Measurements from ENCODE around the gene KNOP1. TPM values are rescaled to one million over a fixed set of nuclear protein-coding genes. Genes with fewer than 3 reads are reported as not detected.

KNOP1 gene
- total RNA-seq, 1 experiment from 2014 or later, result 70.1 TPM

DNA sequence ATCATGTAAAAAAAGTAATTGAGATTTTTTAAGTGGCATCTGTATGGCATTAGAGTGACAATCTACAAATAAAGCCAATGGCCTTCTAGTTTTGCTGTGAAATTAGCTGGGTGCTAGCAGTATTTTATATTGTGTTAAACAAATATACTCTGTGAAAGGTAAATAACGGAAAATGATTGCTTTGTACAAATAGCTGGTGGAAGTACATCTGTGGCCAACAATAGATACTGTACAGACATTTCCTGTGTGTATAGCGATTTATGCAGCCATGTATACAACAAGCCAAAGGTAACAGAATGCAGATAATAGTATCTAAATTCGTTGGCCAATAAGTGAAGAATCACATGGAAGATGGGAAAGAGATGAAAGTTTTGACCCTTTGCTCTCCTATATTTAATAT lies 26.6 kb upstream of the KNOP1 start:
- DNase-seq (ENCODE audit: low read depth, low spot score), result no peak
- no peak overlapping the region for H3K27ac ChIP-seq (ENCODE audit: low read length)
- ATAC-seq, result no peak
- H3K9me3 ChIP-seq (ENCODE audit: control insufficient read depth, insufficient read depth, low read depth, low read length), result no peaks in the 10 kb centered on the region
- no peaks in the 10 kb centered on the region for H3K36me3 ChIP-seq (ENCODE audit: control insufficient read depth, insufficient read depth, low read length)
- ChIA-PET CTCF (no interaction called here), POLR2A (no interaction called here)
- intact Hi-C loops (cut with micrococcal nuclease; ENCODE audit: unreplicated experiment), result no loop called here
- TF ChIP-seq POLR2AphosphoS5 (IDR thresholded peaks at IDR 0.05; ENCODE audit: low read depth, low read length), result no peak
- TF ChIP-seq, protein P1, sequence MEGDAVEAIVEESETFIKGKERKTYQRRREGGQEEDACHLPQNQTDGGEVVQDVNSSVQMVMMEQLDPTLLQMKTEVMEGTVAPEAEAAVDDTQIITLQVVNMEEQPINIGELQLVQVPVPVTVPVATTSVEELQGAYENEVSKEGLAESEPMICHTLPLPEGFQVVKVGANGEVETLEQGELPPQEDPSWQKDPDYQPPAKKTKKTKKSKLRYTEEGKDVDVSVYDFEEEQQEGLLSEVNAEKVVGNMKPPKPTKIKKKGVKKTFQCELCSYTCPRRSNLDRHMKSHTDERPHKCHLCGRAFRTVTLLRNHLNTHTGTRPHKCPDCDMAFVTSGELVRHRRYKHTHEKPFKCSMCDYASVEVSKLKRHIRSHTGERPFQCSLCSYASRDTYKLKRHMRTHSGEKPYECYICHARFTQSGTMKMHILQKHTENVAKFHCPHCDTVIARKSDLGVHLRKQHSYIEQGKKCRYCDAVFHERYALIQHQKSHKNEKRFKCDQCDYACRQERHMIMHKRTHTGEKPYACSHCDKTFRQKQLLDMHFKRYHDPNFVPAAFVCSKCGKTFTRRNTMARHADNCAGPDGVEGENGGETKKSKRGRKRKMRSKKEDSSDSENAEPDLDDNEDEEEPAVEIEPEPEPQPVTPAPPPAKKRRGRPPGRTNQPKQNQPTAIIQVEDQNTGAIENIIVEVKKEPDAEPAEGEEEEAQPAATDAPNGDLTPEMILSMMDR (IDR thresholded peaks at IDR 0.05), result no peak
- no peak for TF ChIP-seq TCF7L2 (IDR thresholded peaks at IDR 0.05; ENCODE audit: low read depth, low read length)
- TF ChIP-seq, protein P2, sequence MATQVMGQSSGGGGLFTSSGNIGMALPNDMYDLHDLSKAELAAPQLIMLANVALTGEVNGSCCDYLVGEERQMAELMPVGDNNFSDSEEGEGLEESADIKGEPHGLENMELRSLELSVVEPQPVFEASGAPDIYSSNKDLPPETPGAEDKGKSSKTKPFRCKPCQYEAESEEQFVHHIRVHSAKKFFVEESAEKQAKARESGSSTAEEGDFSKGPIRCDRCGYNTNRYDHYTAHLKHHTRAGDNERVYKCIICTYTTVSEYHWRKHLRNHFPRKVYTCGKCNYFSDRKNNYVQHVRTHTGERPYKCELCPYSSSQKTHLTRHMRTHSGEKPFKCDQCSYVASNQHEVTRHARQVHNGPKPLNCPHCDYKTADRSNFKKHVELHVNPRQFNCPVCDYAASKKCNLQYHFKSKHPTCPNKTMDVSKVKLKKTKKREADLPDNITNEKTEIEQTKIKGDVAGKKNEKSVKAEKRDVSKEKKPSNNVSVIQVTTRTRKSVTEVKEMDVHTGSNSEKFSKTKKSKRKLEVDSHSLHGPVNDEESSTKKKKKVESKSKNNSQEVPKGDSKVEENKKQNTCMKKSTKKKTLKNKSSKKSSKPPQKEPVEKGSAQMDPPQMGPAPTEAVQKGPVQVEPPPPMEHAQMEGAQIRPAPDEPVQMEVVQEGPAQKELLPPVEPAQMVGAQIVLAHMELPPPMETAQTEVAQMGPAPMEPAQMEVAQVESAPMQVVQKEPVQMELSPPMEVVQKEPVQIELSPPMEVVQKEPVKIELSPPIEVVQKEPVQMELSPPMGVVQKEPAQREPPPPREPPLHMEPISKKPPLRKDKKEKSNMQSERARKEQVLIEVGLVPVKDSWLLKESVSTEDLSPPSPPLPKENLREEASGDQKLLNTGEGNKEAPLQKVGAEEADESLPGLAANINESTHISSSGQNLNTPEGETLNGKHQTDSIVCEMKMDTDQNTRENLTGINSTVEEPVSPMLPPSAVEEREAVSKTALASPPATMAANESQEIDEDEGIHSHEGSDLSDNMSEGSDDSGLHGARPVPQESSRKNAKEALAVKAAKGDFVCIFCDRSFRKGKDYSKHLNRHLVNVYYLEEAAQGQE (IDR thresholded peaks at IDR 0.05; ENCODE audit: insufficient read depth in 1 of 2, low read depth in 2 of 2, low read length in 1 of 2), result no peak
- no peak for TF ChIP-seq SIN3A (IDR thresholded peaks at IDR 0.05; ENCODE audit: borderline replicate concordance, insufficient read depth, low read depth, low read length)
- BruUV-seq (replicated peaks), result no TSS peak
- H3K4me3 ChIP-seq (ENCODE audit: low read depth in 2 of 2, low read length in 2 of 2), result no peak overlapping the region
- in situ Hi-C loops (cut with HindIII; ENCODE audit: low pct_unique_long_range_greater_than_20kb, low sequenced_read_pairs), result no loop called here
- no peaks in the 10 kb centered on the region for H3K27me3 ChIP-seq (ENCODE audit: control insufficient read depth, insufficient read depth, low read length)
- no peaks in the 10 kb centered on the region for H3K4me1 ChIP-seq (ENCODE audit: control insufficient read depth, insufficient read depth, low read length)

DNA sequence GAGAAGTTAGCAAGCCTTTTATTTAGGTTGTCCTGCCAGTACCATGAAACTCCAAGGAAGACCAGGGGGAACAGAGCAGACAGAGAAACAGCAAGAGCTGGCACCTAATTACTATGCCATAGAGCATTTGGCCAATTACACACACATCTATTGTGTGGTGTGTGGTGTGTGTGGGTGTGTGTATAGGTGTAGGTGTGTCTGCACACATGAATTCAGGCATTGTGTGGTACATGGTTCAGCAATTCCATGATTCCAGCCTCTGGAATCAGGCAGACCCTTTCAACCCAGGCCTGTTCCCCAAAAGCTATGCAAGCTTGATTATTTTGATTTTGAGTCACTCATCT lies 25.8 kb upstream of the KNOP1 start:
- no peaks in the 10 kb centered on the region for H3K27me3 ChIP-seq (ENCODE audit: control insufficient read depth, insufficient read depth, low read length)
- TF ChIP-seq, protein P1 (IDR thresholded peaks at IDR 0.05), result no peak
- no peak for TF ChIP-seq POLR2AphosphoS5 (IDR thresholded peaks at IDR 0.05; ENCODE audit: low read depth, low read length)
- TF ChIP-seq, protein P2 (IDR thresholded peaks at IDR 0.05; ENCODE audit: insufficient read depth in 1 of 2, low read depth in 2 of 2, low read length in 1 of 2), result no peak
- TF ChIP-seq SIN3A (IDR thresholded peaks at IDR 0.05; ENCODE audit: borderline replicate concordance, insufficient read depth, low read depth, low read length), result no peak
- no peak for TF ChIP-seq TCF7L2 (IDR thresholded peaks at IDR 0.05; ENCODE audit: low read depth, low read length)
- no TSS peak for BruUV-seq (replicated peaks)
- intact Hi-C loops (cut with micrococcal nuclease; ENCODE audit: unreplicated experiment) (no loop called here), in situ Hi-C loops (cut with HindIII; ENCODE audit: low pct_unique_long_range_greater_than_20kb, low sequenced_read_pairs) (no loop called here)
- no peaks in the 10 kb centered on the region for H3K4me1 ChIP-seq (ENCODE audit: control insufficient read depth, insufficient read depth, low read length)
- ChIA-PET CTCF (interaction anchor here (0.6 kb wide), 1 partner anchor 66 kb away, joined by 5 read pairs; no protein-coding TSS in a partner anchor), POLR2A (no interaction called here)
- ATAC-seq (no peak), DNase-seq (ENCODE audit: low read depth, low spot score) (no peak)
- no peaks in the 10 kb centered on the region for H3K9me3 ChIP-seq (ENCODE audit: control insufficient read depth, insufficient read depth, low read depth, low read length)
- H3K36me3 ChIP-seq (ENCODE audit: control insufficient read depth, insufficient read depth, low read length), result no peaks in the 10 kb centered on the region
- no peak overlapping the region for H3K4me3 ChIP-seq (ENCODE audit: low read depth in 2 of 2, low read length in 2 of 2)
- no peak overlapping the region for H3K27ac ChIP-seq (ENCODE audit: low read length)
